Midbrain (tissue), 1 donor: ENCODE data around the gene PEX14.
"Not testable (repeated sequence)": the region's sequence is repeated elsewhere in the genome, so short reads cannot be mapped to it uniquely, and the experiment has no call there.

Experiments
- DNase-seq: peaks from one replicate; lab custom pipeline; 2025; lab: John Stamatoyannopoulos, UW

PEX14 gene

GRCh38 chr1:10494754-10495474 lies 20.2 kb downstream of the PEX14 start:
- DNase-seq = peak; percentile 86

- no peak for DNase-seq
These were observed 20.7 kb downstream of the PEX14 start for GRCh38 chr1:10495475-10495817.

- no peak for DNase-seq
These were observed 21.2 kb downstream of the PEX14 start for GRCh38 chr1:10495952-10496351.

GRCh38 chr1:10497109-10497508 lies 22.4 kb downstream of the PEX14 start:
- DNase-seq = no peak

GRCh38 chr1:10498231-10498630 lies 23.5 kb downstream of the PEX14 start:
- DNase-seq = no peak

GRCh38 chr1:10502206-10502605 lies 27.5 kb downstream of the PEX14 start:
- DNase-seq = no peak

- DNase-seq = no peak
These were observed 29.5 kb downstream of the PEX14 start for GRCh38 chr1:10504249-10504648.

GRCh38 chr1:10506046-10506676 lies 31.4 kb downstream of the PEX14 start:
- DNase-seq = not testable (repeated sequence)

GRCh38 chr1:10506677-10507047 lies 31.9 kb downstream of the PEX14 start:
- no peak for DNase-seq

GRCh38 chr1:10507111-10507879 lies 32.5 kb downstream of the PEX14 start:
- peak; percentile 56 for DNase-seq

GRCh38 chr1:10508511-10508951 lies 33.8 kb downstream of the PEX14 start:
- DNase-seq = no peak

- no peak for DNase-seq
These were observed 35.2 kb downstream of the PEX14 start for GRCh38 chr1:10509809-10510509.

- no peak for DNase-seq
These were observed 36.1 kb downstream of the PEX14 start for GRCh38 chr1:10510520-10511493.

GRCh38 chr1:10511494-10511885 lies 36.7 kb downstream of the PEX14 start:
- no peak for DNase-seq

- DNase-seq = no peak
These were observed 38.4 kb downstream of the PEX14 start for GRCh38 chr1:10513199-10513598.

- DNase-seq = peak; percentile 31
These were observed 39.9 kb downstream of the PEX14 start for GRCh38 chr1:10514490-10515235.

GRCh38 chr1:10515301-10515975 lies 40.7 kb downstream of the PEX14 start:
- DNase-seq = no peak

- no peak for DNase-seq
These were observed 41.4 kb downstream of the PEX14 start for GRCh38 chr1:10515976-10516750.
